ENCODE results near the gene ARL2BP.
"Not testable (repeated sequence)": the region's sequence is repeated elsewhere in the genome, so short reads cannot be mapped to it uniquely, and the experiment has no call there.

Gene ARL2BP

DNA sequence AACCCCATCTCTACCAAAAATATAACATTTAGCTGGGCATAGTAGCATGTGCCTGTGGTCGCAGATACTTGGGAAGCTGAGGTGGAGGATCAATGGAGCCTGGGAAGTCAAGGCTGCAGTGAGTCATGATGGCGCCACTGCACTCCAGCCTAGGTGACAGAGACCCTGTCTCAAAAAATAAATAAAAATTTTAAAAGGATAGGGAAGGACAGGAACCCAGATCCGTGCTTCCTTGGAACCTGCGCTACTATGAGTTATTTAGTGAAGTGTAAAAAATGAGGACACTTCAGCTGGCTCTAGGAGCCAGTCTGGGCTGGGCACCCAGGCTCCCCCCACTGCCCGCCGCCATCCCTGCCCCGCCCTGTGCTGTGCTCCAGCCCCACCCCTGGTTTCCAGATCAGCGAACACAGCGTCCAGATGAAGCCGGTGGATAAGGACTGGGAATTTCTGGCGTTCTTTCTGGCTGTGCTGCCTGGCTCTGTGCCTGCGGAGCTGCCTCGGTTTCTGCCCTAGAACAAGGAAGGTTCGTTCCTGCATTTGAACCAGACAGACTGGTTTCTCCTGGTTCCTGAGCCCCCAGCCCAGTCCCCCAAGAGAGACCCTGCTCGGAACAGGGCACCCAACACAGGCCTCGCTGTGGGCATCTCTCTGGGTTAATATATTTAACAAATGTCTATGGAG is 20.9 kb downstream of the ARL2BP start:
- peak; percentile 26 for DNase-seq

DNA sequence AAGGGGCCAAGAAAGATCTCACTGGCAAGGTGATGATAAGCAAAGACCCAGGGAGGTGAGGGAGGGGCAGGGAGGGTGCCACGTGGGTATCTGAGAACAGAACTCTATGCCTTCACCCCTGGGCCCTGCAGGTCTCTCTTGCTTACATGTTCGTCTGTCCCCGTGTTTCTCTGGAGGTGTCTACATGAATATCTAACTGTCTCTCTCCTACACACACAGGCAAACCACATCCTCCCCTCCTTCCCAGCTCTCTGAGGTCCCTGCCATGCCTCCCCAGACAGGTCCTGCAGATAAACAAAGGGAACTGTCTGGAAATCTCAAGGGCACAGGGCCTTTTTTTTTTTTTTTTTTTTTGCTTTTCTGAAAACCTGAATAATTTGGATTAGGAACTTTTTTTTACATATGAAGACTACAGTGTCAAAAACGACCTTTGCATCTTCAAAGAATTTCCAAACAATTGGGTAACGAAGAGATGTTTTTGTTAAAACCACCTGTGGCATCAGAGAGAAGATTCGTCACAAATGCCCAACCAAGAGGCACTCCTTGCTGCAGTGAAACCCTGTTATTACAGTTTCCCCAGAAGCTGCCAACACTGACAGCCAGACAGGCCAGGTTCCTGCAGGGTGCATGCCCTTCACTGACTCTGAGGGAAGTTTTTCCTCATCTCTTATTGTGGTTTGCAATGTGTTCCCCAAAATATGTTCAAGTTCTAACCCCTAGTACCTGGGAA is 21.6 kb downstream of the ARL2BP start:
- no peak for DNase-seq

- DNase-seq, result not testable (repeated sequence)
Observed at GRCh38 chr16:57267343-57267742, 22.3 kb downstream of the ARL2BP start.

DNA sequence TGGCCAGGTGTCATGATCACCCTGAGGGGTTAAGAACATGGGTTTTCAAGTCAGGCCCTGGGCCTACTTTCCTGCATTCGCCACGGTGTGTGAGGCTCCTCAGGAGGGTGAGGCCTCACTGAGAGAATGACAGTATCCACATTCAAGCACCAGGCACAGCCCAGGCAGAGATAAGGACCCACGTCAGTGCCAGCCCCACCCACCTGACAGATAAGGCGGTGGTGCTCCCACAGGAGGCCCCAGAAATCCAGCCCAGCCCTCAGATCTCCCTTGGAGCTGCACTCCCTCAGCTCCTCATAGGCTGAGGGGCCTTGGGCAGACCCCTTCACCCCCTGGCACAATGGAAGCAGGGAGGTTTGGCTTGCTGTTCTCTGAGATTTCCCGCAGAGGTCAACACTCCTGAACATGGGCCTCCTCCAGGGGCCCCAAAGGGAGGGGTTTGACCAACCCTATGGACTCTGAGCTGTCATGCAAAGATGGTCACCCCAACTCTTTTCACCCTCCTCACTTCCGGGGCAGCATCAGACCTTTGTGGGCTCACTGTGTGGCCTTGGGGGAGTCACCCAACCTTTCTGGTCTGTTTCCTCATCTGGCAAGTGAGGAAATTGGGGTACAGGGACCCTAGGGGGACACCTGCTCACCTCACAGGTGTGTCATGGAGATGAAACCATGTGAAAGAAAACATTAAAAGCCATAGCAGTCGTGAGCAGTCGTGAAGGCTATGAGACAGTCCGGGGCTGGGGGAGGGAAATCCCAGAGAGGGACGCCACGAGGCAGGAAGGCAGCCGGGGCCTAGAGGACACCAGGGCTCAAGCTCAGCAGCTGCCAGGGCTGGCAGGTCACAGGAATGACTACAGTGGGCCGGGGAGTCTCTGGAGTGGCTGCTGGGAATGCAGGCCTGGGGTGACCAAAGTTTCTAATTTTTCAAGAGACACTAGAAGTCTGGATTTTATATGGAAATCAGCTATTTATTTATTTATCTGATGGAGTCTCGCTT is 24.0 kb downstream of the ARL2BP start:
- no peak for DNase-seq

DNA sequence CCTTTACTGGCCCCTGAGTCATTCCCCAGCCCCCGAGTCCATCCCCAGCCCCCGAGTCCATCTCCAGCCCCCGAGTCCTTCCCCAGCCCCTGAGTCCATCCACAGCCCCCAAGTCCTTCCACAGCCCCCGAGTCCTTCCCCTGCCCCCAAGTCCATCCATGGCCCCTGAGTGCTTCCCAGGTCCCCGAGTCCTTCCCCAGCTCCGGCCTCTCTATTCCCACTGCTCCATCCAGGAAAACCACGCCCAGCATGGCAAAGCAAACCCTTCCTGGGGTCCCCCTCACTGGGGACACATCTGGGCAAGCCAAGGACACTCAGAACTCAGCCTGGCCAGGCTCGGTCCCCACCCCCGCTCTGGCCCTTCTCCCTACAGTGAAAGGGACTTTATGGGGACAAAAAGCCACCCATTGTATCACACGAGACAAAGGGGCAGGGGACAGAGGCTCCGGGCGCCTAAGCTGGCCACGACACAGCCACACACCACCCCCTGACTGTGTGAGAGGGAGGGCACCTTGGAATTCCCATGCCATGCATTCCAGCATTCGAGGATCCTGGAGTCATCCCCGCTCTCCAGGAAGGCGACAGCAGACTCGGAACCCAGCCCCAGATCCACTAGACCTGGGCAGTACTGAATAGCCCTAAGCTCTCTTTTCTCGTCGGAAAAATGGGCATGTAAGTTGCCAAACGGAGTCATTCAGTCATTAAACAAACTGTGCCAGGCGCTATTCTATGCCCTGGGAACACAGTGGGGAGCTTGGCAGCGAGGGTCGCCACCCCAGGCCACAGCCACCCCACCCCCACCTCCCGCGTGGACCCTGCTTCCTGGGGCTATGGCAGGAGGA is 25.4 kb downstream of the ARL2BP start:
- no peak for DNase-seq

DNA sequence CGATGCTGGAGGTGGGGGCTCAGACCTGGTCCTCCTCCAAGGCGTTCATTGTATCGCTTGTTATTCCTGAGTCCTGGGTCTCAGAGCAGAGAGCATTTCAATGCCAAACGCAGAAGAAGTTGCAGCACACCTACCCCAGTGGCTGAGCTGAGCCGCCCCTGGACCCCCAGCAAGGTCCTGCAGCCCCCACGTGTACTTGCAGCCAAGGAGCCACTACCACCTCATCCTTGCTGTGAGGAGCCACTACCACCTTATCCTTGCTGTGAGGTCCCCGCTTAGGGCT is 25.9 kb downstream of the ARL2BP start:
- no peak for DNase-seq

DNA sequence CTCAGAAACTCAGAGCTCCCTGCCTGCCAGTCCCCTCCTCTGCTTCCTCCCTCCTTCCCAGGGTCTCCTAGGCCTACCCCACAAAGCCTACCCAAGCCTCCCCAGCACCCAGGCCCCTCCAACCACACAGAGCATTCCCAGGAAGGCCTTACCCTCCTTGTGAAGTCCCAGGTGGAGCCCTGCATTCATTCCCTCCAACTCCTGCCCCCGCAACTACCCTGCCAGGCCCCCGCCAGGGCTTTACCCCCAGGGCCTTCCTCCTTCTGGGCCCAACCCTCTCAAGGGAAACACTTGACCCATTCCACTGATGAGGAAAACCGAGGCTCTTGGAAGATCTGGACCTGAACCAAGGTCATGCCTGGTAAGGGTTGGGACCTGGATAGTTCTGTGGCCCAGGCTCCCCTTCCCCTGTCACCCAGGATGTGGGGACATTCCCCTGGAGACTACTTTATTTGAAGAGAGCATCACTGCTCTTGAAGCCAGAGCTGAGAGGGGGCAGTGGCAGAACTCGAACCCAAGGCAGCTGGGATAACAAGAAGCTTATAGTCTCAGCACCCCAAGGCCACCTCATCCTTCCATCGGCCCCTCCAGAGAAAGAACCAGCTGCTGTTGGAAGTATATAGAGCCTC is 26.9 kb downstream of the ARL2BP start:
- DNase-seq, result no peak

- DNase-seq, result no peak
Observed at GRCh38 chr16:57273359-57273758, 28.3 kb downstream of the ARL2BP start.

GRCh38 chr16:57273826-57274225 is 28.8 kb downstream of the ARL2BP start:
- DNase-seq, result no peak

GRCh38 chr16:57275946-57276345 is 30.9 kb downstream of the ARL2BP start:
- DNase-seq, result not testable (repeated sequence)

DNA sequence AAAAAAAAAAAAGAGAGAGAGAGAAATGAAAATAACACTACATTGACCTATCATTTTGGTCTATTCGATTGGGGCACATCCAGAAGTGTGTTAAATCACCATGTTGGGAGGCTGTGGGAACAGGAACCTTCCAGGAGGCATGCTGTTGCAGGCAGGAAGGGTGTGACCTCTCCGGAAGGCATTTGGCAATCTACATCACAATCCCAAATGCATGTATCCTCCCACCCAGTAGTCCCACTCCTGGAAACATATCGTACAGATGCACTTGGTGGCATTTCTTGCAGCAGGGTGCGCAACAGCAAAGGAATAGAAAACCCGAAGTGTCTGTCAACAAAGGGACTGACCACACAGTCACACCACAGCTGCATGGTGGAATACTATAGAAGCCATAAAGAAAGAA is 31.5 kb downstream of the ARL2BP start:
- no peak for DNase-seq

GRCh38 chr16:57277586-57277985 is 32.5 kb downstream of the ARL2BP start:
- DNase-seq, result peak; percentile 32

- no peak for DNase-seq
Observed at GRCh38 chr16:57278494-57278893, 33.4 kb downstream of the ARL2BP start.

DNA sequence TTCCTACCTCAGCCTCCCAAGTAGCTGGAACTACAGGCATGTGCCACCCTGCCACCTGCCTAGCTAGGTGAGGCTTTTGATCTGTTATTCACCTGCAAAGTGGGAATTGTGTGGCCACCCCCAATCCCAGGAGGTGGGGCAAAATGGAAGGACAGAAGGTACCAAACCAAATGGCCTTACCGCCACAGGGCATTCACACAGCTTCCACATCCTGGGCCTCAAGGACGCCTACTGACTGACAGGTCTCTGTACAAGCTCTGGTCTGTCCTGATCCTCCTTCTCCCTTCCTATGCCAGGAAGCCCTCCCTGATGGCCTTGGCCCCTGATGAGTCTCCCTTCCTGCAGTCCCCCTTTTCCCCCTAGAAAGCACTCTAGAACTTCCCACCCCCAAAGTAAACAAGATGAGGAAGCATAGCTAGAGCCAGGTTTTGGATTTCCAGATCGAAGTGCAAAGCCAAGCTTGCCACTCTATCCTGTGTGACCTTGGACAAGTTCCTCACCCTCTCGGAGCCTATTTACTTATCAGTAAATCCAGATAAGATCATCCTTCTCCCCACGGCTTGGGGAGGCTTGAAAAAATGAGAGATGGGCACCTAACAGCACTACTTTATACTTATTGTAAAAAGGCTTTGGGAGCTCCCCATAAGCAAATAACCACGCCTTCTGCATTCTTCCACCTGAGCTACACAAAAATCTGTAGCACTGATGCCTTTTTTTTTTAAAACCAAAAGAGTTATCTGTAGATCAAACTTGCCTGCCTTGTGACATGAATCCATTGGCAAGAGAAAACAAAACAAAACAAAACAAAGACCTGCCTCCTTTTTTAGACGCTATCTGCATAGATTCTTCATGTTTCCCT is 35.0 kb downstream of the ARL2BP start:
- DNase-seq, result no peak

GRCh38 chr16:57281791-57282190 is 36.7 kb downstream of the ARL2BP start:
- no peak for DNase-seq

- no peak for DNase-seq
Observed at GRCh38 chr16:57282510-57283213, 37.6 kb downstream of the ARL2BP start.

GRCh38 chr16:57283214-57283958 is 38.3 kb downstream of the ARL2BP start:
- DNase-seq, result no peak

DNA sequence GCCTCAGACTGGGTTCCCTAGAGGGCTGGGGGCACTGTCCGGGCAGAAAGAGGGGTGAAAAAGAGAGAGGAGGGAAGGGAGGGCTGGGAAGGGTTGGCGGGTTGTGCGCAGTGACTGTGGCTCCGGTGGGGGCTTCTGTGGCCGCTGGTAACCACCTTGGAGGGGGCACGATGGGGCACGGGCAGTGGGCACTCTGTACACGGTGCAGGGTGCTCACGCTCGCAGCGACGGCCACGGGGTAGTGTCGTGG is 38.8 kb downstream of the ARL2BP start:
- DNase-seq, result no peak

- DNase-seq, result no peak
Observed at GRCh38 chr16:57284209-57284951, 39.3 kb downstream of the ARL2BP start, which contains the start of gene PLLP. PLLP (minus strand) TSS chr16:57284672; CDS start chr16:57284540, 132 bp downstream.

Data from NCI-H2029 treated with DMSO at 0.1 percent for 48 hours (cell line).